Measurements from ENCODE around the gene PPAT. TPM values are rescaled to one million over a fixed set of nuclear protein-coding genes. Genes with fewer than 3 reads are reported as not detected.

The PPAT gene
- total RNA-seq, 4 donors from 2014 or later = 0.75 to 12.1 (median 4.5) TPM

DNA sequence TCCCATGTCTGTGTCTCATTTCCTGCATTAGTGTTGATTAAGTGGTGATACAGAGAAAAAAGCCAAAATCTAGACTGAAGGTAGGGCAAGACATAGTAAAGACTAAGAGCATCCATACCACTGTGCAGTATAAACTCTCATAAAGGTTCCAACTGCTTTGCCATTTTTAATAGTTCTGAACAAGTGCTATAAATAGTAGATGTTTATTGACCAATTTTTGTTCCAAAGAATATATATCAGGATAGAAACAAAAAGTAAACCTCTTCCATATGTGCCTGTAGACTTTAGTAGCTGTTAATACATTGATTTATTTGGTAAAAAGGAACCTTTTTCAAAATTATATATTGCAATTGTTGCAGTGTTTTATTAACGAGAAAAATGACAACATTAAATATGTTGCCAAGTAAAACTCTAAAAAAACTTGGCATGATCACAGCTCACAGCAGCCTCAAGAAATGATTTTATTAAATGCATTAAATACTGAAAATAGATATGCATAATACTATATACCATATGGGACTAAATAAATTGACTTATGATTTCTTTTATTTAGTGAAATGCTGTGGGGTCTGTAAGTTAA, 25.8 kb downstream of the PPAT start:
- 33 to 44% methylated on average over 1 of the region's 1 CpG for WGBS, 2 donors (ENCODE audit: low coverage in 1 of 2)
- peak overlapping the region in 3 of 4 donors; percentile 35 to 53 (median 51) for H3K27ac ChIP-seq
- peaks cover 0 to 22% (median 0%) of the 10 kb centered on the region in 4 donors for H3K4me1 ChIP-seq
- H3K36me3 ChIP-seq = no peaks in the 10 kb centered on the region
- no peak overlapping the region for H3K4me3 ChIP-seq
- intact Hi-C loops (cut with DNase I; ENCODE audit: low total_unique reads) = no loop called here
- in situ Hi-C loops (cut with MboI; ENCODE audit: low pct_ligation_motif_present in 1 of 4, low pct_unique_long_range_greater_than_20kb in 1 of 4, low sequenced_read_pairs in 3 of 4) = no loop called here
- H3K27me3 ChIP-seq = no peaks in the 10 kb centered on the region
- DNase-seq = no peak
- TF ChIP-seq POLR2AphosphoS5 (IDR thresholded peaks at IDR 0.05) (no peak), CTCF (IDR thresholded peaks at IDR 0.05) (no peak), EP300 (IDR thresholded peaks at IDR 0.05; ENCODE audit: low read depth) (no peak), POLR2A (IDR thresholded peaks at IDR 0.05) (no peak)
- no peaks in the 10 kb centered on the region for H3K9me3 ChIP-seq

DNA sequence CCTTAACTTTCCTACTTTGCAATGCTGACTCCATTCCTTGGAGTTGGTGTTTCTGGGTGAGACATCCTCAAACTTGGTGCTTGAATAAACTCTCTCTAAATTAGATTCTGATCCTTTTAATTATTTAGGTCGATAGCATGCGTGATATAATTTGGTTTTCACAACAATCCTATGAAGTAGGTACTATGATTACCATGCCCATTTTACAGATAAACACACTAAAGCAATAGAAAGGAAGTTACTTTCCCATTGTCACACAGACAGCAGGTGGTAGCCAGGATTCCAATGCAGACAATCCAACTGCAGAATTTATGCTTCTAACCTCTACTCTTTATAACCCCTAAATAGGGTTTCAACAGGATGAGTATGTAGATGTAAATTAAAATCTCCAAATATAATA, 26.4 kb downstream of the PPAT start:
- TF ChIP-seq CTCF (IDR thresholded peaks at IDR 0.05) (no peak), POLR2A (IDR thresholded peaks at IDR 0.05) (no peak), POLR2AphosphoS5 (IDR thresholded peaks at IDR 0.05) (no peak), EP300 (IDR thresholded peaks at IDR 0.05; ENCODE audit: low read depth) (no peak)
- intact Hi-C loops (cut with DNase I; ENCODE audit: low total_unique reads) = no loop called here
- no peaks in the 10 kb centered on the region for H3K27me3 ChIP-seq
- H3K36me3 ChIP-seq = no peaks in the 10 kb centered on the region
- H3K9me3 ChIP-seq = no peaks in the 10 kb centered on the region
- no peak overlapping the region for H3K4me3 ChIP-seq
- H3K4me1 ChIP-seq = peaks cover 0 to 18% (median 0%) of the 10 kb centered on the region in 4 donors
- 94 to 95% methylated on average over 2 of the region's 2 CpGs for WGBS, 2 donors (ENCODE audit: low coverage in 1 of 2)
- in situ Hi-C loops (cut with MboI; ENCODE audit: low pct_ligation_motif_present in 1 of 4, low pct_unique_long_range_greater_than_20kb in 1 of 4, low sequenced_read_pairs in 3 of 4) = no loop called here
- no peak for DNase-seq
- no peak overlapping the region for H3K27ac ChIP-seq

DNA sequence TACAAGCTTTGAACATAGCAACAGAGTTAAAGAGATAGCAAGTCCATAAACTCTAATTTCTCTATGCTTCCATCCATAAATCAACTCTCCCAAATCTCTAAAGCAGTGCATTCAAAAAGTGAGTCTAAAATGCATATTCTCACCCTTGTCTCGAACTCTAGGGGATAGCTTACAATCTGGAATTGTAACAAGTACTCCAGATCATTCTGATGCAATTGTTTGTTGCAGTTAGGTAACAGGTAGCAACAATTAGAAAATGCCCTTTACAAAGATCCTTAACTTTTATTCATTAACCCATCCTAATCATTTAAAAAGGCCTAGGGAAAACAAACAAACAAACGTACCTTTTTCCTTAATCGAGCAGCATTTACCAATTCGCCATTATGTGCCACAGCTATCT, 29.3 kb downstream of the PPAT start:
- intact Hi-C loops (cut with DNase I; ENCODE audit: low total_unique reads) (no loop called here), in situ Hi-C loops (cut with MboI; ENCODE audit: low pct_ligation_motif_present in 1 of 4, low pct_unique_long_range_greater_than_20kb in 1 of 4, low sequenced_read_pairs in 3 of 4) (no loop called here)
- Histone ChIP-seq H3K4me3 (no peak overlapping the region), H3K4me1 (peaks cover 0 to 18% (median 0%) of the 10 kb centered on the region in 4 donors), H3K27me3 (no peaks in the 10 kb centered on the region), H3K27ac (no peak overlapping the region), H3K9me3 (no peaks in the 10 kb centered on the region), H3K36me3 (peaks cover 0 to 4% (median 0%) of the 10 kb centered on the region in 4 donors)
- DNase-seq = no peak
- TF ChIP-seq POLR2AphosphoS5 (IDR thresholded peaks at IDR 0.05) (no peak), CTCF (IDR thresholded peaks at IDR 0.05) (no peak), EP300 (IDR thresholded peaks at IDR 0.05; ENCODE audit: low read depth) (no peak), POLR2A (IDR thresholded peaks at IDR 0.05) (no peak)
- 95% methylated on average over 3 to 4 of the region's 4 CpGs for WGBS, 2 donors (ENCODE audit: low coverage in 1 of 2)

DNA sequence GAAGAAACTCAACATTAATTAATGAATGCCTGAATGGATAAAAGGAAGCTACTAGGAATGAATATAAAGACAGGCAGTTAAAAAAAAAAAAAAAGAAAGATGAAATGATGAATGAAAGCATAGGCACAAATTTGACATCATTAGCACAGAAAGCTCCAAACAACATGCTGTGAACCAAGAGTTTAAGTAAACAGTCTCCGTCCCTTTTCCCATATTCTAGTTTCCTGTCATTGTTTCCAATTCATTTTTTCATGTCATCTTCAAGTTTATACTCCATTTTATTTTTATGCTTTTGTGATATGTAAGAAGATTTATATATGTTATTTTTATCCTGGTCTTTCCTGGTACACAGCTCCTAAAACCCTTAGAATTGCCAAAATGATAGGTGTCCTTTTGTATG, 30.4 kb downstream of the PPAT start:
- Histone ChIP-seq H3K27me3 (no peaks in the 10 kb centered on the region), H3K27ac (no peak overlapping the region), H3K9me3 (no peaks in the 10 kb centered on the region), H3K36me3 (peaks cover 0 to 13% (median 0%) of the 10 kb centered on the region in 4 donors), H3K4me3 (no peak overlapping the region), H3K4me1 (peaks cover 0 to 7% (median 0%) of the 10 kb centered on the region in 4 donors)
- in situ Hi-C loops (cut with MboI; ENCODE audit: low pct_ligation_motif_present in 1 of 4, low pct_unique_long_range_greater_than_20kb in 1 of 4, low sequenced_read_pairs in 3 of 4) (no loop called here), intact Hi-C loops (cut with DNase I; ENCODE audit: low total_unique reads) (no loop called here)
- WGBS, 2 donors (ENCODE audit: low coverage in 1 of 2) = 89 to 91% methylated on average over 1 of the region's 1 CpG
- DNase-seq = no peak
- TF ChIP-seq POLR2A (IDR thresholded peaks at IDR 0.05) (no peak), POLR2AphosphoS5 (IDR thresholded peaks at IDR 0.05) (no peak), CTCF (IDR thresholded peaks at IDR 0.05) (no peak), EP300 (IDR thresholded peaks at IDR 0.05; ENCODE audit: low read depth) (no peak)
